H1 (cell line): ENCODE results near the gene VDR. TPM values are rescaled to one million over a fixed set of nuclear protein-coding genes. Genes with fewer than 3 reads are reported as not detected.

Experiments used
- CTCF ChIA-PET: fragments of 300-600 bp; sonication (Branson Sonifier 250); formaldehyde crosslinking; loops from one replicate; lab custom pipeline; 2021; ENCODE audit not compliant: partially characterized antibody; lab: Charles Lee
- POLR2A ChIA-PET: fragments of 300-600 bp; sonication (Branson Sonifier 250); formaldehyde crosslinking; loops from one replicate; lab custom pipeline; 2021; ENCODE audit warnings: inconsistent platforms; ENCODE audit not compliant: partially characterized antibody; lab: Charles Lee
- DNase-seq, 2 experiments: peaks; one replicate each; pipeline versions ENCODE4 v3.0.0 to v3.0.0-alpha.2; 2010 to 2022; ENCODE audit warnings: low spot score in 2 of 2, low read depth in 1 of 2, mixed read lengths in 1 of 2
- FAIRE-seq: peaks from 2 replicates; lab custom pipeline; 2011; peaks lifted over from hg19 to GRCh38; lab: Jason Lieb, UNC
- H2AFZ ChIP-seq: 2 replicates; pipeline ENCODE4 v1.8.1; 2012; ENCODE audit warnings: low read length, inconsistent platforms
- H2AK5ac ChIP-seq: 2 replicates; pipeline ENCODE4 v1.6.1; 2013; ENCODE audit warnings: low read depth, low read length
- H2BK120ac ChIP-seq: replicated peaks from 2 replicates; pipeline ENCODE3; 2013; ENCODE audit warnings: low read depth, low read length, inconsistent platforms
- H2BK12ac ChIP-seq: 2 replicates; pipeline ENCODE4 v1.6.1; 2013; ENCODE audit warnings: low read depth, low read length
- H2BK15ac ChIP-seq: 2 replicates; pipeline ENCODE4 v1.6.1; 2013; ENCODE audit warnings: low read length
- H2BK20ac ChIP-seq: 2 replicates; pipeline ENCODE4 v1.6.1; 2013; ENCODE audit warnings: low read length
- H2BK5ac ChIP-seq: 2 replicates; pipeline ENCODE4 v1.6.1; 2013; ENCODE audit warnings: low read depth, low read length
- H3K14ac ChIP-seq: 2 replicates; pipeline ENCODE4 v1.6.1; 2013; ENCODE audit warnings: inconsistent platforms; ENCODE audit not compliant: insufficient read length
- H3K18ac ChIP-seq: 2 replicates; pipeline ENCODE4 v1.6.1; 2013; ENCODE audit warnings: low read length; ENCODE audit errors: extremely low read depth
- H3K23ac ChIP-seq: 2 replicates; pipeline ENCODE4 v1.6.1; 2013; ENCODE audit warnings: inconsistent platforms; ENCODE audit not compliant: insufficient read length
- H3K23me2 ChIP-seq: 2 replicates; pipeline ENCODE4 v1.6.1; 2013; ENCODE audit warnings: low read depth, low read length
- H3K27ac ChIP-seq: 2 replicates; pipeline ENCODE4 v1.6.1; 2011; ENCODE audit warnings: low read depth, low read length, inconsistent platforms
- H3K27me3 ChIP-seq, 4 experiments: replicated peaks in 1 of 4; 1 replicate in 1 of 4; 2 replicates in 3 of 4; pipeline versions ENCODE4 v1.6.1 to v1.8.1; 2011 to 2013; ENCODE audit warnings: low read length in 3 of 4, mild to moderate bottlenecking in 3 of 4, inconsistent platforms in 2 of 4, mixed read lengths in 2 of 4, moderate library complexity in 1 of 4; ENCODE audit not compliant: control insufficient read depth in 3 of 4, insufficient read depth in 3 of 4; ENCODE audit errors: extremely low read depth in 1 of 4
- H3K36me3 ChIP-seq, 4 experiments: 2 replicates each; pipeline versions ENCODE4 v1.6.1 to v1.8.1; 2011 to 2013; ENCODE audit warnings: mild to moderate bottlenecking in 4 of 4, low read length in 3 of 4, moderate library complexity in 2 of 4, control low read depth in 1 of 4, inconsistent platforms in 1 of 4; ENCODE audit not compliant: insufficient read depth in 4 of 4, control insufficient read depth in 2 of 4
- H3K4ac ChIP-seq: replicated peaks from 2 replicates; pipeline ENCODE3; 2013; ENCODE audit warnings: low read length, low read depth, mixed read lengths, inconsistent platforms; ENCODE audit not compliant: insufficient read length
- H3K4me1 ChIP-seq, 4 experiments: replicated peaks in 1 of 4; 1 replicate in 1 of 4; 2 replicates in 3 of 4; pipeline versions ENCODE4 v1.6.1 to v1.8.1; 2011 to 2013; ENCODE audit warnings: low read length in 3 of 4, inconsistent platforms in 2 of 4, mixed read lengths in 1 of 4; ENCODE audit not compliant: insufficient read depth in 4 of 4, control insufficient read depth in 3 of 4
- H3K4me2 ChIP-seq, 2 experiments: 2 replicates each; pipeline versions ENCODE4 v1.6.1 to v1.8.1; 2011 to 2013; ENCODE audit warnings: low read depth in 2 of 2, low read length in 2 of 2, control low read depth in 1 of 2, inconsistent platforms in 1 of 2, mild to moderate bottlenecking in 1 of 2; ENCODE audit not compliant: insufficient read depth in 1 of 2
- H3K4me3 ChIP-seq, 4 experiments: fragments of 200-600, 300-600 bp in 1 of 4; sonication (generic), shearing (Covaris generic), sonication (Bioruptor Twin) in 1 of 4; 2 replicates each; pipeline versions ENCODE4 v1.5.1 to v1.8.1; 2011 to 2016; ENCODE audit warnings: low read length in 4 of 4, low read depth in 3 of 4, control low read depth in 2 of 4, inconsistent platforms in 2 of 4, mild to moderate bottlenecking in 2 of 4, mixed read lengths in 1 of 4, moderate library complexity in 1 of 4; ENCODE audit not compliant: insufficient read depth in 2 of 4; ENCODE audit errors: extremely low read depth in 1 of 4
- H3K56ac ChIP-seq: replicated peaks from 2 replicates; pipeline ENCODE3; 2013; ENCODE audit warnings: low read depth, mild to moderate bottlenecking, mixed read lengths, low read length, inconsistent platforms; ENCODE audit not compliant: insufficient read length
- H3K79me1 ChIP-seq: 2 replicates; pipeline ENCODE4 v1.6.1; 2013; ENCODE audit warnings: low read depth, low read length, control low read depth
- H3K79me2 ChIP-seq, 2 experiments: 2 replicates each; pipeline versions ENCODE4 v1.6.1 to v1.8.1; 2012 to 2013; ENCODE audit warnings: low read length in 2 of 2, mild to moderate bottlenecking in 2 of 2, inconsistent platforms in 1 of 2; ENCODE audit not compliant: insufficient read depth in 2 of 2, control insufficient read depth in 1 of 2
- H3K9ac ChIP-seq, 4 experiments: replicated peaks in 1 of 4; 1 replicate in 1 of 4; 2 replicates in 3 of 4; pipeline versions ENCODE4 v1.6.1 to v1.8.1; 2011 to 2013; ENCODE audit warnings: low read depth in 3 of 4, low read length in 3 of 4, control low read depth in 2 of 4, mild to moderate bottlenecking in 2 of 4, moderate library complexity in 2 of 4, inconsistent platforms in 1 of 4; ENCODE audit errors: extremely low read depth in 1 of 4
- H3K9me3 ChIP-seq, 2 experiments: 2 replicates each; pipeline versions ENCODE4 v1.6.1 to v1.8.1; 2012 to 2013; ENCODE audit warnings: mild to moderate bottlenecking in 2 of 2, moderate library complexity in 2 of 2, control low read depth in 1 of 2, inconsistent platforms in 1 of 2, low read depth in 1 of 2, low read length in 1 of 2, mixed read lengths in 1 of 2; ENCODE audit not compliant: insufficient read depth in 2 of 2
- H4K20me1 ChIP-seq, 2 experiments: replicated peaks in 1 of 2; 2 replicates each; pipeline versions ENCODE3 to v1.8.1; 2011 to 2013; ENCODE audit warnings: inconsistent platforms in 2 of 2, low read length in 2 of 2, mild to moderate bottlenecking in 1 of 2; ENCODE audit not compliant: insufficient read depth in 2 of 2, control insufficient read depth in 1 of 2
- H4K5ac ChIP-seq: 2 replicates; pipeline ENCODE4 v1.6.1; 2013; ENCODE audit warnings: low read length, low read depth, mixed read lengths, inconsistent platforms; ENCODE audit not compliant: insufficient read length
- H4K8ac ChIP-seq: 2 replicates; pipeline ENCODE4 v1.8.0; 2013; ENCODE audit warnings: mild to moderate bottlenecking, moderate library complexity, low read length, inconsistent platforms; ENCODE audit not compliant: insufficient read depth; ENCODE audit errors: extremely low read depth
- H4K91ac ChIP-seq: replicated peaks from 2 replicates; pipeline ENCODE3; 2013; ENCODE audit warnings: low read length, mixed read lengths, inconsistent platforms; ENCODE audit not compliant: insufficient read length
- ATF2 ChIP-seq: IDR thresholded peaks from 2 replicates; pipeline ENCODE4 v1.6.1; 2012; ENCODE audit warnings: low read length, inconsistent platforms
- SP1 ChIP-seq: IDR thresholded peaks from 2 replicates; pipeline ENCODE4 v1.6.1; 2011; ENCODE audit warnings: low read depth, low read length
- WGBS, 2 experiments: shearing (Covaris generic) in 1 of 2; methylation state at CpG; one replicate each; pipeline versions ENCODE4 v1.1.6 to v1.1.7; 2013 to 2015; ENCODE audit warnings: low lambda C conversion rate in 2 of 2, mixed read lengths in 2 of 2, inconsistent platforms in 1 of 2, low coverage in 1 of 2, missing lambda C conversion rate in 1 of 2; ENCODE audit not compliant: insufficient replicate concordance in 2 of 2, insufficient coverage in 1 of 2, insufficient read length in 1 of 2; ENCODE audit errors: extremely low coverage in 1 of 2, missing lambda C conversion rate in 1 of 2; 5-methylcytosine and 5-hydroxymethylcytosine counted together
- polyA plus RNA-seq, 7 experiments: library from polyadenylated mRNA; depleted of rRNA in 3 of 7; stranded (reverse) in 5 of 7; unstranded in 2 of 7; fragments of >200 nt in 5 of 7; fragments of 200-250 nt in 2 of 7; gene quantifications; 1 replicate in 5 of 7; 2 replicates in 1 of 7; 4 replicates in 1 of 7; pipeline versions ENCODE4 v1.2.1 to v1.2.3, GENCODE V29; 2011 to 2013; ENCODE audit warnings: missing spikeins in 2 of 7, mixed read lengths in 2 of 7
- total RNA-seq: library from RNA; stranded (reverse); fragmentation: NEBNext Ultra II Directional; extraction: Animal tissue kit (Norgen Biotek cat#: 25700); gene quantifications from 2 replicates; pipeline ENCODE4 v1.2.1, GENCODE V29; 2021

The VDR gene
- total and polyA plus RNA-seq, 2 of the 8 experiments (the other 6 are each of a cell fraction or from before 2014, with no cell fraction given): 0.44 to 0.65 TPM

DNA sequence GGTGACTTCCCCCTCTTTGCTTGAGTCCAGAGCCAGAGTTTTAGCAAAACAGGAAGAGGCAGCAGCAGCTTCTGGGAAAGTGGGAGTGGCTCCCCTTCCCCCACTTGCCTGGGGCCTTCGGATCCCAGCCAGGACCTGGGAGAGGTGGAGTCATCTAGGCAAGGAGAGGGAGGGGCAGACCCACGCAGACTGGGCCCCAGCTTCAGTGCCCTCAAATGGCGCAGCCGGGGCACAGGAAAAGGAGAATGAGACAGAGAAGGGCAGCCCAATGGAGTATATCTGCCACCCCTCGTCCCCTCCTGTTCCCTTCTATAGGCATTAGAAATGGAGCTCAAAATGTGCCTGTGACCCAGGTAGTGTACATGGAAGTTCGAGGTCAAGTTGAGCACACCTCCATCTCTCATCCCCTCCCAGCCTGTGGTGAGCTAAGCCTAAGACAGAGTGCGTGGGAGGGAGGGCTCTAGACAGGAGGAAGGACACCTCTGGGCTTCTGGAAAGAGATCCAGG lies 75.8 kb downstream of the VDR start:
- H3K9ac ChIP-seq: no peak overlapping the region
- H3K79me1 ChIP-seq: no peaks in the 10 kb centered on the region
- H2BK5ac ChIP-seq: peak overlapping the region; percentile 8; the same call in 1 of the 2 replicates
- H2BK20ac ChIP-seq: peak overlapping the region; percentile 80; the same call in 1 of the 2 replicates
- no peaks in the 10 kb centered on the region for H3K9me3 ChIP-seq
- H3K18ac ChIP-seq: 0 out of 2 replicates have a peak overlapping the region, but pooled peaks have one; percentile 1
- no peak overlapping the region; the same call in 1 of the 2 replicates for H4K8ac ChIP-seq
- H2AK5ac ChIP-seq: peak overlapping the region; percentile 32; the same call in 1 of the 2 replicates
- no peak overlapping the region for H3K4me3 ChIP-seq
- H2BK15ac ChIP-seq: peak overlapping the region; percentile 11; the same call in 1 of the 2 replicates
- H2BK120ac ChIP-seq: no peak overlapping the region
- H3K27me3 ChIP-seq: no peaks in the 10 kb centered on the region
- TF ChIP-seq SP1 (peak; percentile 59; the same call in 1 of the 2 replicates), ATF2 (no peak)
- no peak overlapping the region for H3K56ac ChIP-seq
- POLR2A ChIA-PET: interaction anchor here (1.0 to 28.4 kb wide), 4 partner anchors 8 to 47 kb away, joined by 3 to 480 read pairs (median 10); partner anchors contain the start of gene HDAC7
- no peaks in the 10 kb centered on the region for H3K36me3 ChIP-seq
- peak overlapping the region in 1 of 2 experiments; percentile 31; a peak in 2 of 4 replicates for H3K4me2 ChIP-seq
- no peak overlapping the region for H3K23ac ChIP-seq
- peak overlapping the region; percentile 34 for H4K5ac ChIP-seq
- peaks cover 5 to 14% (median 9%) of the 10 kb centered on the region in 4 experiments for H3K4me1 ChIP-seq
- H3K27ac ChIP-seq: no peak overlapping the region
- peak overlapping the region; percentile 13; the same call in 1 of the 2 replicates for H2BK12ac ChIP-seq
- H2AFZ ChIP-seq: peak overlapping the region; percentile 89
- FAIRE-seq: no peak
- H3K23me2 ChIP-seq: no peaks in the 10 kb centered on the region
- 73% methylated on average over 7 of the region's 7 CpGs; no CpG with 5 or more reads in 1 of the 2 experiments for WGBS, 2 experiments
- no peak for DNase-seq
- peak overlapping the region; percentile 1 for H3K4ac ChIP-seq
- no peaks in the 10 kb centered on the region for H3K79me2 ChIP-seq
- H4K91ac ChIP-seq: peak overlapping the region; percentile 7
- CTCF ChIA-PET: interaction anchor here (1.1 to 30.5 kb wide), 10 partner anchors 10 to 134 kb away, joined by 3 to 2001 read pairs (median 4); partner anchors contain the start of genes HDAC7, RAPGEF3, SLC48A1 and TMEM106C
- H4K20me1 ChIP-seq: no peaks in the 10 kb centered on the region
- no peak overlapping the region for H3K14ac ChIP-seq
